Testis (tissue), 3 donors: ENCODE results near the gene MAGEA9. TPM values are rescaled to one million over a fixed set of nuclear protein-coding genes. Genes with fewer than 3 reads are reported as not detected.
A peak's percentile ranks its signal among the peaks of the same experiment; 100 is the strongest.

Experiments used
- DNase-seq: peaks from one replicate; pipeline ENCODE4 v3.0.0-alpha.2; 2019
- H3K27ac ChIP-seq, 2 donors: fragments of 200-600 bp; sonication (generic); one replicate each; pipeline ENCODE4 v1.5.1; 2019
- H3K27me3 ChIP-seq: fragments of 200-600 bp; sonication (generic); one replicate; pipeline ENCODE4 v1.5.1; 2019
- H3K36me3 ChIP-seq: fragments of 200-600 bp; sonication (generic); one replicate; pipeline ENCODE4 v1.5.1; 2017; ENCODE audit warnings: low read depth; ENCODE audit errors: missing control alignments
- H3K4me1 ChIP-seq: fragments of 200-600 bp; sonication (generic); one replicate; pipeline ENCODE4 v1.5.1; 2019
- H3K4me3 ChIP-seq, 2 donors: fragments of 200-600 bp; sonication (generic); one replicate each; pipeline ENCODE4 v1.5.1; 2017 to 2019
- H3K9me3 ChIP-seq: fragments of 200-600 bp; sonication (generic); one replicate; pipeline ENCODE4 v1.5.1; 2017
- POLR2A ChIP-seq: fragments of 450-650 bp; IDR thresholded peaks from one replicate; pipeline ENCODE4 v1.6.1; 2017; ENCODE audit warnings: antibody characterized with exemption, mild to moderate bottlenecking, moderate library complexity
- WGBS, 2 donors: methylation state at CpG; one replicate each; pipeline ENCODE4 v1.1.5; 2018; 5-methylcytosine and 5-hydroxymethylcytosine counted together
- intact Hi-C: fragments of 100-400 bp; cut with DNase I; formaldehyde crosslinking; loops from one replicate; pipeline ENCODE4 v1.15.1; 2023; ENCODE audit warnings: low total_unique reads
- polyA plus RNA-seq: library from polyadenylated mRNA; stranded (reverse); fragments of 350-450 nt; fragmentation: Illumina TruSeq; extraction: RNeasy Lipid Tissue Mini Kit (QIAGEN cat#74804); gene quantifications from one replicate; pipeline ENCODE4 v1.2.3, GENCODE V29; 2014; ENCODE audit warnings: low read depth, low replicate concordance; ENCODE audit not compliant: insufficient read depth
- total RNA-seq, 2 donors: library from RNA; depleted of rRNA; stranded (reverse); fragments of >200 nt; gene quantifications; one replicate each; pipeline ENCODE4 v1.2.3, GENCODE V29; 2016
- TF ChIP-seq, protein P1 (sequence below), 3 experiments: fragments of 450-650 bp in 2 of 3; fragments of 200-600 bp in 1 of 3; sonication (generic) in 1 of 3; IDR thresholded peaks; one replicate each; pipeline ENCODE4 v1.5.1; 2016 to 2019; ENCODE audit warnings: antibody characterized with exemption in 3 of 3, mild to moderate bottlenecking in 2 of 3, moderate library complexity in 1 of 3

The MAGEA9 gene
- total and polyA plus RNA-seq, 3 donors from 2014 or later: 6.4 TPM; not detected in 2

DNA sequence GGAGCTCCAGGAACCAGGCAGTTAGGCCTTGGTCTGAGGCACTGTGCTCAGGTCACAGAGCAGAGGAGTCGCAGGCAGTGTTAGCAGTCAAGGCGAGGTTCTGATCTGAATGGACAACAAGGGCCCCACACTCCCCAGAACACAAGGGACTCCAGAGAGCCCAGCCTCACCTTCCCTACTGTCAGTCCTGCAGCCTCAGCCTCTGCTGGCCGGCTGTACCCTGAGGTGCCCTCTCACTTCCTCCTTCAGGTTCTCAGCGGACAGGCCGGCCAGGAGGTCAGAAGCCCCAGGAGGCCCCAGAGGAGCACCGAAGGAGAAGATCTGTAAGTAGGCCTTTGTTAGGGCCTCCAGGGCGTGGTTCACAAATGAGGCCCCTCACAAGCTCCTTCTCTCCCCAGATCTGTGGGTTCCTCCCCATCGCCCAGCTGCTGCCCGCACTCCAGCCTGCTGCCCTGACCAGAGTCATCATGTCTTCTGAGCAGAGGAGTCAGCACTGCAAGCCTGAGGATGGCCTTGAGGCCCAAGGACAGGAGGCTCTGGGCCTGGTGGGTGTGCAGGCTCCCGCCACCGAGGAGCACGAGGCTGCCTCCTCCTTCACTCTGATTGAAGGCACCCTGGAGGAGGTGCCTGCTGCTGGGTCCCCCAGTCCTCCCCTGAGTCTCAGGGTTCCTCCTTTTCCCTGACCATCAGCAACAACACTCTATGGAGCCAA is 26.2 kb downstream of the MAGEA9 start:
- Histone ChIP-seq H3K4me1 (no peaks in the 10 kb centered on the region), H3K4me3 (no peak overlapping the region), H3K27me3 (no peaks in the 10 kb centered on the region), H3K36me3 (no peaks in the 10 kb centered on the region), H3K27ac (no peak overlapping the region), H3K9me3 (no peaks in the 10 kb centered on the region)
- DNase-seq: no peak
- intact Hi-C loops: no loop called here
- 90% methylated on average over 2 of the region's 12 CpGs; no CpG with 5 or more reads in 1 of the 2 donors for WGBS, 2 donors
- no peak for TF ChIP-seq POLR2A
- TF ChIP-seq, protein P1, sequence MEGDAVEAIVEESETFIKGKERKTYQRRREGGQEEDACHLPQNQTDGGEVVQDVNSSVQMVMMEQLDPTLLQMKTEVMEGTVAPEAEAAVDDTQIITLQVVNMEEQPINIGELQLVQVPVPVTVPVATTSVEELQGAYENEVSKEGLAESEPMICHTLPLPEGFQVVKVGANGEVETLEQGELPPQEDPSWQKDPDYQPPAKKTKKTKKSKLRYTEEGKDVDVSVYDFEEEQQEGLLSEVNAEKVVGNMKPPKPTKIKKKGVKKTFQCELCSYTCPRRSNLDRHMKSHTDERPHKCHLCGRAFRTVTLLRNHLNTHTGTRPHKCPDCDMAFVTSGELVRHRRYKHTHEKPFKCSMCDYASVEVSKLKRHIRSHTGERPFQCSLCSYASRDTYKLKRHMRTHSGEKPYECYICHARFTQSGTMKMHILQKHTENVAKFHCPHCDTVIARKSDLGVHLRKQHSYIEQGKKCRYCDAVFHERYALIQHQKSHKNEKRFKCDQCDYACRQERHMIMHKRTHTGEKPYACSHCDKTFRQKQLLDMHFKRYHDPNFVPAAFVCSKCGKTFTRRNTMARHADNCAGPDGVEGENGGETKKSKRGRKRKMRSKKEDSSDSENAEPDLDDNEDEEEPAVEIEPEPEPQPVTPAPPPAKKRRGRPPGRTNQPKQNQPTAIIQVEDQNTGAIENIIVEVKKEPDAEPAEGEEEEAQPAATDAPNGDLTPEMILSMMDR (IDR thresholded peaks at IDR 0.05): no peak

DNA sequence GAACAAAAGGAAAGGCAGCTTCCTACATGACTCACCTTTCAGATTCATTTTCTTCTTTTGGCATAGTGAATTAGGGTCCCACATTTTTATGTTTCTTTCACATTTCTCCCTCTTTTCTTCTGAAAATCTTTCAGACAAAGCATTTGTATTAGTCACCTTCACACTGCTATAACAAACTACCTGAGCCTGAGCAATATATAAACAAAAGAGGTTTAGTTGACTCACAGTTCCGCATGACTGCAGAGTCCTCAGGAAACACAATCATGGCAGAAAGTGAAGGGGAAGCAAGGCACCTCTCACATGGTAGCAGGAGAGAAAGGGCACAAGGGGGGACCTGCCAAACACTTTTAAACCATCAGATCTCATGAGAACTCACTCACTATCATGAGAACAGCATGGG is 36.9 kb downstream of the MAGEA9 start:
- no peaks in the 10 kb centered on the region for H3K9me3 ChIP-seq
- DNase-seq: no peak
- no peaks in the 10 kb centered on the region for H3K27me3 ChIP-seq
- H3K4me3 ChIP-seq: no peak overlapping the region
- TF ChIP-seq, protein P1 (IDR thresholded peaks at IDR 0.05): no peak
- TF ChIP-seq POLR2A: no peak
- intact Hi-C loops: no loop called here
- H3K4me1 ChIP-seq: no peaks in the 10 kb centered on the region
- 100% methylated on average over 1 of the region's 1 CpG; no CpG with 5 or more reads in 1 of the 2 donors for WGBS, 2 donors
- H3K36me3 ChIP-seq: no peaks in the 10 kb centered on the region
- no peak overlapping the region for H3K27ac ChIP-seq

DNA sequence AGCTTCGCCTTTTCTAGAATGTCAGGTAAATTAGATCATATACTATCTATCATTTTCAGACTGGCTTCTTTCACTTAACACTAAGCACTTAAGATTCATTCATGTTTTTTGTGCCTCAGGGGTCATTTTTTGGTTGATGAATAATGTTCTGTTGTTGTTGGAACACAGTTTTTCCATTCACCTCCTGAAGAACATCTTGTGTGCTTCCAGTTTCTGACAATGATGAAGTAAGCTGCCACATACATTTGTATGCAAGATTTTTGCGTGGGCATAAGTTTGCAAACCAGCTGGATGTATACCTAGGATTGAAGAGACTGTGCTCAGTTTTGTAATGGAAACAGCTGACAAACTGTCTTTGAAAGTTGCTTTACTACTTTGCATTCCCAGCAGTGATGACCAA is 37.6 kb downstream of the MAGEA9 start:
- WGBS, 2 donors: 86 to 87% methylated on average over 2 of the region's 2 CpGs

DNA sequence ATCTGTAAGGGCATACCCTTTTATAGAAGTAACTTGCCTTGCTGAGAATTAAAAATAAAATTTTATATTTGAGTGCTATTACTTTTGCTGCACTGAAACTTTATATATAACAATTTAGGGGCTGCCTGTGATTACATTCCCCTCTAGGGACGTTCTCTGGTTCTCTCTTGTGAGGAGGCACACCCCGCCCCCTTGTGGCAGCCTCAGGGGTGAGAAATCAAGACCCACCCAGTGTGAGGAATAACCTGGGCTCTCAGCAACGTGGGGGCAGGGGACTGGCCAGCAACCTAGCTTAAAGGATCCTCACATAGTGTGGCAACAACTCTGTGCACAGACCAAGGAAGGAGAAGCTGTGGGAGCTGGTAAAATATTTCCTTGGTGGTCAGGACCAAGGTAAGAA is 43.7 kb downstream of the MAGEA9 start:
- no peaks in the 10 kb centered on the region for H3K27me3 ChIP-seq
- TF ChIP-seq POLR2A: no peak
- TF ChIP-seq, protein P1 (IDR thresholded peaks at IDR 0.05): no peak
- 21 to 35% methylated on average over 2 to 3 of the region's 3 CpGs for WGBS, 2 donors
- intact Hi-C loops: no loop called here
- no peaks in the 10 kb centered on the region for H3K9me3 ChIP-seq
- no peaks in the 10 kb centered on the region for H3K4me1 ChIP-seq
- no peak overlapping the region for H3K27ac ChIP-seq
- DNase-seq: peak; percentile 16
- no peaks in the 10 kb centered on the region for H3K36me3 ChIP-seq
- no peak overlapping the region for H3K4me3 ChIP-seq

More for the DNA sequence above, 37.6 kb downstream of the MAGEA9 start:
- H3K9me3 ChIP-seq: no peaks in the 10 kb centered on the region
- no peak overlapping the region for H3K27ac ChIP-seq
- no peak for DNase-seq
- intact Hi-C loops: no loop called here
- no peak overlapping the region for H3K4me3 ChIP-seq
- no peaks in the 10 kb centered on the region for H3K27me3 ChIP-seq
- no peaks in the 10 kb centered on the region for H3K4me1 ChIP-seq
- no peak for TF ChIP-seq POLR2A
- TF ChIP-seq, protein P1 (IDR thresholded peaks at IDR 0.05): no peak
- no peaks in the 10 kb centered on the region for H3K36me3 ChIP-seq

DNA sequence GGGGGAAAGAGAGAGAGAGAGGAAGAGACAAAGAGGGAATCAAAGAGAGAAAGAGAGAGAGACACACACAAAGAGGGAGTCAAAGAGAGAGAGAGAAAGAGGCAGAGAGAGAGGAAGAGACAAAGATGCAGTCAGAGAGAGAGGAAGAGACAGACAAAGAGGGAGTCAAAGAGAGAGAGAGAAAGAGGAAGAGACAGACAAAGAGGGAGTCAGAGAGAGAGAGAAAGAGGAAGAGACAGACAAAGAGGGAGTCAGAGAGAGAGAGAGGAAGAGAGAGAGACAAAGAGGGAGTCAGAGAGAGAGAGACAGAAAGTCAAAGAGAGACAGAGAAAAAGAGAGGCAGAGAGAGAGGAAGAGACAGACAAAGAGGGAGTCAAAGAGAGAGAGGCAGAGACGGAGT is 45.5 kb downstream of the MAGEA9 start:
- DNase-seq: no peak
- TF ChIP-seq POLR2A: no peak
- TF ChIP-seq, protein P1 (IDR thresholded peaks at IDR 0.05): no peak
- H3K4me1 ChIP-seq: no peaks in the 10 kb centered on the region
- H3K9me3 ChIP-seq: no peaks in the 10 kb centered on the region
- H3K4me3 ChIP-seq: no peak overlapping the region
- no peak overlapping the region for H3K27ac ChIP-seq
- H3K36me3 ChIP-seq: no peaks in the 10 kb centered on the region
- H3K27me3 ChIP-seq: no peaks in the 10 kb centered on the region
- 67 to 100% methylated on average over 1 of the region's 1 CpG for WGBS, 2 donors
- intact Hi-C loops: no loop called here
